Pulmonary artery endothelial cell (primary cell): ENCODE measurements around the gene PCSK5. TPM values are rescaled to one million over a fixed set of nuclear protein-coding genes. Genes with fewer than 3 reads are reported as not detected.

ENCODE experiments used
- DNase-seq: peaks from one replicate; pipeline ENCODE4 v3.0.0-alpha.2; 2011; ENCODE audit warnings: low read depth, low spot score
- total RNA-seq: library from RNA; depleted of rRNA; stranded (reverse); fragments of >200 nt; gene quantifications from 2 replicates; pipeline ENCODE4 v1.2.3, GENCODE V29; 2014

The PCSK5 gene
- total RNA-seq, 1 donor from 2014 or later: 11.5 TPM

DNA sequence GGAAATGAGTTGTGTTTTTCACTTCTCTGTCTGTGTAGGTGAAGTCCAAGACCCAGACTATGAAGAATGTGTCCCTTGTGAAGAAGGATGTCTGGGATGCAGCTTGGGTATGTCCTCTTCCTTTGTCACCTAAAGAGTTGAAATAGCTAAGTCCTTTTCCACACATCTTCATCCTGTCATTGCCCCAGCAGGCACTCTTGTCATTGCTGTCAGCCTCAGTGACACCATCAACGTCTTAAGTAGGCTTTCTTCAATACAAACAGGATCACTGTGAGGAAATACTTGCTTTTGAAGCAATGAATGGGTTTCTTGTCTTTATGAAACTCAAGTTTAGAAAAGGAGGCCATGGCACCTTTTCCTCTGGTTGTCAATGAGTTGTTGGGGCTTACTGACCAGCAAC lies 350.1 kb downstream of the PCSK5 start:
- no peak for DNase-seq

DNA sequence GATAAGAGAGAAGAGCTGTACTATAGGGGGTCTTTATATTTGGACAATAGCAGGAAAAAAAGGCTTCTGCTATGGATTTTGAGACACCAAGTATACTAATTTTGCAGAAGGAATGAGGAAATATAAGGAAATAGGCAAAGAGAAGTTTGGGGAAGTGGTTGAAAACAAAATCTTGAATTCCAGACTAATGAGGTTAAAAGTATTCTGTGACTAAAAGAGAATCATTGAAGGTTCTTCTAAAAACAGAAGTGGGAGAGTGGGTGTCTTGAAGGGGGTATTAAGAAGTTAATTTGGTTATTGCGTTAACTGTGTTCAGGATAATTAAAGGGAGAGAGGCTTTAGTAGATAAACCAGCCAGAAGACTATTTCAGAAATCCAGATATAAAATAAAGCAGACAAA lies 355.0 kb downstream of the PCSK5 start:
- DNase-seq: no peak

DNA sequence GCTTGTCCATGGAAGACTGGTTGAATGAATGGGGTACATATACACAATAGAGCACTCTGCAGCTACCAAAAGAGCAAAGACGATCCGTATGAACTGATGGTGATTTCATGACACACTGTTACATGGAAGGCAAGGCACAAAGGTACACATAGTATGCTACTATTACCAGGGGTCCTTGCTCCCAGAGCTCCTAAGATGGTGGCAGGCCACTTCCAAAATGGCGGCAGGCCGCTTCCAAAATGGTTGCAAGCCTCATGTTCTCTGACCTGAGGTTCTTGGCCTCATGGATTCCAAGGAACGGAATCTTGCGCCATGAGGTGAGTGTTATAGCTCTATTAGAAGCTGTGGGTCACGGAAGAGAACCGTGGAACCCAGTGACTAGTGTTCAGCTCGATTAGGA lies 356.2 kb downstream of the PCSK5 start:
- DNase-seq: no peak

DNA sequence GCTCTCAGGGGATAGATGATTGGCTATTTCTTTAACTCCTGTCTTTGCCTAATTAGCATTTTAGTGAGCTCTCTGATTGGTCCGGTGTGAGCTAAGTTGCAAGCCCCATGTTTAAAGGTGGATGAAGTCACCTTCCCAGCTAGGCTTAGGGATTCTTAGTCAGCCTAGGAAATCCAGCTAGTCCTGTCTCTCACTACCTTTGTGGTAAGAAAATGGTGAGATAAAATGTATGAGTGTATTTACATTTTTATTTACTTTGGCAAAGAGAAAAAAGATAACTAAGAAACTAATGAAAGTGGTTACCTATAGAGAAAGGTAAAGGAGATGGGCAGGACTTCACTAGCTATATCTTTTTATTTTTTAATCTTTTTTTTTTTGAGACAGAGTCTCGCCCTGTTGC lies 357.0 kb downstream of the PCSK5 start:
- DNase-seq: no peak

DNA sequence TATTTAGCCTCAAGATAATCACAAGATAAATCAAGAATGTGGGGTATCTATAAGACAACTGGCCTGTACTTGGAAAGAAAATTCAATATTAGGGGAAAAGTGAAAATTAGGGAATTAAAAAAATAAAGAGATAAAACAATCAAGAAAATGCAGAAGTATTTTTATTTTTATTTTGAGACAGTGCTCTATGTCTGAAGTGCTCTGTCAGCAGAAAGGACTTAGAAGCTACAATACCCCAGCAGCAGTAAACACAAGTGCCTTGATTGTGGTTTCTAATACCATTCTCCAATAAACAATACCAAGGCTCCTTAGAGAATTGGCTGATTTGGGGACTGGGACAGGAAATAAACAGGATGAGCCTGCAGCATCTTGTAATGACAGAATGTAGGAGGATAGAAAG lies 358.8 kb downstream of the PCSK5 start:
- DNase-seq: no peak

DNA sequence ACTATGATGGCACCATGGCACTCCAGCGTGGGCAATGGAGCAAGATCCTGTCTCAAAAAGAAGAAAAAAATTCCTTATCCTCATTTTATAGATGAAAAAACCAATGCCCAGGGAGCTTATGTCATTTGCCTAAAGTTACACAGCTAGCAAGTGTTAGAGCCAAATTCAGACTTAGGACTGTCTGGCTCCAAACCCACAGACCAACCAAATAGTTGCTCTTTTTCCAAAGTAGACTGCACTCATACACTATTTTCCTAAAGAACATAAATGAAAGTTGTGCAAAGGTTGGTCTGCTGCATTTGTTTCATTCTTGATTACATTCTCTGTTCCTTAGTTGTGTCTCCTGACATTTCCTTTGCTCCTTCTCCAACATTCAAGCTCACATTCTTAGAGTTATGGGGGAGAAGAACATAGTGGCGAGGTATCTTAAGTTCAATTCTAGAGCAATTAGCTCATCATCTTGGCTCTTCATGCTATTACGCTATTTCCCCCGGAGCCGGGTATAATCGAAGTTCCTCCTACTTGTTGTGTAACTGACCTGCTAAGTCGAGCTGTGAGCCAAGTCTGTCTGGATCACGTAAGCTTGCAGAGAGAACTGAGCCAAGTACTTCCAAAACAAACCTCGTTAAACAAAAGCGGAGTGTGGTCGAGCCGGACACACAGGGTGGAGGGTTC lies 365.4 kb downstream of the PCSK5 start:
- peak; percentile 61 for DNase-seq

DNA sequence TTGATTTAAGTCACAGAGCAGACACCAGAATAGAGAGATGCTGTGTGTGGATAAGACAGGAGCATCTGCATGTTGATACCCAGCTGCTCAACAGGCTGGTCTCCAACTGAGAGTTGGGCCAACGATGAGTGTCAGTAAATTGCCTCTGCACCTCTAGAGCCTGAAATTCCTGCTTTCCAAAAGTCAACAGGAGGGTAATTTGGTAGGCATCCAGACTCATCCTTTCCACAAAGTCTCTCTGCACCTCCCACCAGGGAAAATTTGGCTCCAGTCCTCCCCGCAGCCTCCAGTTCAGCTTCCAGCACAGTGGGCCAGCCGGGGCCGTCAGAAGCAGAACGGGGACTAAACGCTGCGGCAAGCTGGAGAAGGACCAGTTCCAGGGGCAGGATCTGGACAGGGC lies 366.8 kb downstream of the PCSK5 start:
- DNase-seq: no peak

DNA sequence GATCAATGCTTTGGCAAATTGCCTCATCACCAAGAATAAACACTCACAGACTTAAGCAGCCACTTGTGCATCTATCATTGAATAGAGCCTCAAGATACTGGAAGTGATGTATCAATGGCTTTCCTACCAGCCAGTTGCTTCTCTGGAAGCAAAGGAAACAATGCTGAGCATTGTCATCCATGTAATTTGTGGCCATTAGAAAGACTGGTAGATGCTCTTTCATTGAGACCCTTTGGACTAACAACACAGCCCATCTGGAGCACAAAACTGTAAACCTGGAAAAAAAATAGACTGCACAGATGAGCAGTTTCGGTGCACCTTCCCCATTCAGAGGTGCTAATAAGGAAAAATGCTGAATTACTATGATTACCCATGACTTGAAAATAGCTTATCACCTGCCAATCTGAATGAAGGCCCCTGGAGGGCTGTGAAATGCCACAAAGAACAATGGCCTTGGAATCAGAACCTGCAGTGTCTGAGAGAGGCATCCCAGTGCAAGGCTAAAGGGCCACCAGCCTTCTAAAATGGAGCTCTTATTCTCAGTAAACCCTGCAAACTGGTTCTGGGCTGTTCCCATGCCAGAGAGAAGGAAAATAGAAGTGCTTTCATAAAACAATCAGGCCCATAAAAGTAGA lies 376.3 kb downstream of the PCSK5 start:
- no peak for DNase-seq

DNA sequence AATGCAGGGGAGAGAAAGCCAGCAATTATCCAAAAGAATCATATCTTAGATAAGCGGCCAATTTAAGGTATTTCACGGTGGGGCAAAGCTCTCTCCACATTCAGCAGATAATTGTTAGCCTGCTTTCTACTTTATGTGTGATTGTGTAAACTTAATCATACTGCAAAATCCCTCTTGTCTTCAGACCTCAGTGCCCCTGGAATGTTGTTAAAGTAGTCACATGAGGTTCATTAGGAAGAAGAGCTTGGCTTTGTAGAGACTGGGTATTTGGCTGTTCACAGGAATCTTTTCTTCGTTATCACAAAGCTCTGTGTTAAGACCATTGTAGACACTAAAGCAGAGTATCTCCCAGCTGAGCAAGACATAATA lies 376.8 kb downstream of the PCSK5 start:
- no peak for DNase-seq

DNA sequence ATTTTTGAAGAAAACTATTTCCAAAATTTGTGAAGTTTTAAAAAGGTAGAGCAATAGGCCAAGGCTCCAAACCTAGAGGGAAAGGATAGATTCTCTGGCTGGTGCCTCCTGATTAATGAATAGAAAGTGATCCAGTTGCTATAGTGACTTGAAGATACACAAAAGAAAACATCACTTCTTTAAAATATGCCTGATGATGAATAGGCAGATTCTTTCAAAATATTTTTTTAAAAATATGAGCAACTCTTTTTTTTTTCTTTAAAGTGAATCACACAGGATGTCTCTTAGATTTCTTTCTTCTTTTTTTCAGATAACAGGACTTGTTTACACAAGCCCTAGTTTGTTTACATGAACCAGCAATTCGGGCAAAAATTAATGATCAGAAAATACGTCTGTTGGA lies 379.3 kb downstream of the PCSK5 start:
- no peak for DNase-seq

DNA sequence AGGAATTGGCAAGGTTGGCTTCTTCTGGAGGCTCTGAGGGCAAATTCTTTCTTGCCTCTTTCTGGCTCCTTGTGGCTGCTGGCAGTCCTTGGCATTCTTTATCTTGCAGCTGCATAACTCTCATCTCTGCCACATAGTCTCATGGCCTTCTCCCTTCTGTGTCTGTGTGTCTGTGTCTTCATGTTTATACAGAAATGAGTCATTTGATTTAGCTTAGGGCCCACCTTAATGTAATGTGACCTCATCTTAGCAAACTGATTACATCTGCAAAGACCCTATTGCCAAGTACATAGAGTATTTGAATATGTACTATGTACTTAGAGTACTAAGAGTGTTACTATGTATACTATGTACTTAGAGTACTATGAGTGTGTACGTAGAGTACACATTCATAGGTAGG lies 381.3 kb downstream of the PCSK5 start:
- DNase-seq: no peak

DNA sequence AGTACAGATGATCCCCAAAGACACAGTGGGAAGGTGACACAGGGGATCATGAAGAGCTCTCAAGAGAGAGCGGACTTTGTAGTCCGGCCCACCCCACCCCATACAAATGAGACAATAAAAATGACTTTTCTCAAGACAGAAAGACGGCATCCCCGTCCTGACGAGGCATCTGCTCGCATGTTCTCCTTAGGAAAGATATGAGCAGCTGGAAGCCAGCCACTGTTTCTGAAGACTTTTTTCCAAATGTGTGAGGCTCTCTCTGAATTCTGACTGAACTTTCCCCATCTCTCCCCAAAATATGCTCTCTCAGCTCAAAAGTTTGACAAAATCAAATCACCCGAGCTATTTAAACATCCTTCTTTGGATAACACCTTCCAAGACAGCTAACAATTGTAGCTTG lies 398.6 kb downstream of the PCSK5 start:
- no peak for DNase-seq

DNA sequence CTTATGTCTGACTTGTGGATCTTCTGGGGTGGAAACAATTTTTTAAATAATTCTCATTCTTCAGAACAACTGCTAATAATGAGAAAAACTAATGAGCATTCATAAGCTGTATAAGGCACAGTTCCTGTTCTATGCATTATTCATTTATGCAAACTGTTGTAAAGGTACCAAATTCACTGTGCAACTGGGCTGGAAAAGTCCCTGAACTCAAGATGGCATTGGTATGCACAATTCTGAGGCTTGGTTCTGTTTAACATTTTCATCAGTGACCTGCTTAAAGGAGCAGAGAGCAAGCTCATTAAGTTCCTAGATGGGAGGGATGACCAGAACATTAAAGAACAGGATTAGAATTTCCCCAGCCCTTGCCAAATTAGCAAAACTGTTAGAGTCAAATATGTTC lies 399.2 kb downstream of the PCSK5 start:
- no peak for DNase-seq

DNA sequence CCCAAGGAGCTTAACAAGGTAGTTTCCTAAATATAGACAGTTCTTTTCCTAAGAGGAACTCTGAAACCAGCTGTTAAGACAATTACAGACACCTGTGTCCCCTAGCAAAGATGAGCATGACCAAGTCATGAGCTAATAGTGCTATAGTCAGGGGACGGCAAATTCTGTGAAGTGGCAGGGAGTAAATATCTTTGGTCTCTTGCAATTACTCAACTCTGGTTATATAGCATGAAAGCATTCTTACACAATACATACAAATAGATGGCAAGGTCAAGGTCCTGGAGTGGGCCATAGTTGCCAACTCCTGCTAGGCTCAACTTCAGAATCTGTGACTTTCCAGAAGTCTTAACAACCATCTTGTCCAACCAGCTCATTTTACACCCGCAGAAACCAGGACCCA lies 400.1 kb downstream of the PCSK5 start:
- no peak for DNase-seq

DNA sequence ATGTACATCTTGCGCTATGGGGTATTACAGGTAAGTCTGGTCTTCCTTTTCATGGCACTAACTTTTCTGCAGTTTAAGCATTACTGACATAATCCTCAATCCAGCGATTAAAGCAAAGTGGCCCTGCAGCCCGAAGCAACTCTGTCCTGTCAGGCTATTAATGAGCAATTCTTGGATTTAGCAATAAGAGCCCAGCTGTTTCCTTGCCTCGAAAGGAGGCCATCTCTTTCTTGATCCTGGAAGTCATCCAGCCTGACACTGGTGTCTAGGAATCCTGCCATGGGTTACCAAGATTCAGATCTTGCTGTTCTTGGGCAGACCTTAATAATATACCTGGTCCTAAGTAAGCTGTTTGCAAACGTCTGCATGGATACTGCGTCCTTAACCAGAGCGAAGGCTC lies 401.8 kb downstream of the PCSK5 start:
- no peak for DNase-seq

DNA sequence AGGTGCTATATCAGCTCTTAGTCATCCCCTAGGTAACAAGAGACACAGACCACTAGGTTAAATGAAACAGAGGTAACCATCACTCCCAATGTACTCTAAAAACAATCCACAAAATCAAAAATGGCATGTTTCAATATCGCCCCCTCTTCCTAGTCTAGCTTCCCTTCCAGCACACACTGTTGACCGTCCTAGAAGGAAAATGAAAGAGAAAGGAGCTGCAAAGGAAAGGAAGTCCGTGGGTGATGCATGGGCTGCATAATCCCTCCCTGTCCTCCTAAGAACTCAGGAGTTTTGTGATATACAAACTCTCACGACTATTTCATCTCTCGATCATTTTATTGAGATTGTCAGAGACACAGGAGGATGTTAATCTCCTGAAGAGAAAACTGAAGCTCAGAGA lies 402.2 kb downstream of the PCSK5 start:
- no peak for DNase-seq

DNA sequence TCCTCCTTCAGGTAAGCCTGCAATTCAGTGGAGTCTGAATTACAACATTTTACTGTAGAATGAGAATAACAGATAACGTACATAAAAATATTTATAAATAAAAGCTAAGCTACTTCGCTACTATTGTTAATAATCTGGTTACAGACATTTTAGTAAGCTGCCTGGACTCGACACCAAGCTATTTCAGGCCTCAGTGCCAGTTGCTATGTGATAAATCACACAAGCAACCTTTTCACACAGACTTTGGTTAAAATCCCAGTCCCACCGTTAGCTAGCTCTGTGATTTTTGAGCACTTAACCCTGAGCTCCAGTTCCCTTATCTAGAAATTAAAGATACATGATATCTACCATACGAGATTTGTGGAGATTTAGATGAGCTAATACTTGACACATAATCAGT lies 403.8 kb downstream of the PCSK5 start:
- no peak for DNase-seq

DNA sequence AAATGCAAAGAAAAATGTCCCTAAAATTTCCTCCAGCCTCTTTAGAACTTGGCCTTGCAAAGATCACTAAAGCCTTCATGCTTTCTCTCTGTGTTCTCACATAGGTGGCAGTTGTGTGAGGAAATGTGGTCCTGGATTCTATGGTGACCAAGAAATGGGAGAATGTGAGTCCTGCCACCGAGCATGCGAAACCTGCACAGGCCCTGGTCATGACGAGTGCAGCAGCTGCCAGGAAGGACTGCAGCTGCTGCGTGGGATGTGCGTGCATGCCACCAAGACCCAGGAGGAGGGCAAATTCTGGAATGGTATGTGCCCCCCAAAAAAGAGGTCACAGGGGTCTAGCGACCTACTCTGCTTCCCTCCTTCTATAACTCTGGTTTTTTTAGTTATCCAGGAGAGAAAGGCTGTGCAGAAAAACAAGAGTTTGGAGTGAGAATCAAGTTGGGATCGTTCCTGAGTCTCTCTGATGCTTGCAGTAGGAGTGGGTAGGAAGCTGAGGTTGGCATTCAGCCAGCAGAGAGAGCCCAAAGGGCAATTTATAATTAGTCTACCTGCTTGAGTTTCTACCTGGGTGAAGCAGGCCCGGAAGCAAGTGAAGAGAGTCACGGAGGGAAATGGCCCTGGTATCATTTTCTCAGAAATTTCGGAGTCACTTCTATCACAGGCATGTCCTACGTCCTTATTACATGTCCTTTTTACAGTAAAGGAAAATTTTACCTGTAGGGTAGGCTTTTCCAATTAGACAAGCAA lies 406.3 kb downstream of the PCSK5 start:
- no peak for DNase-seq

DNA sequence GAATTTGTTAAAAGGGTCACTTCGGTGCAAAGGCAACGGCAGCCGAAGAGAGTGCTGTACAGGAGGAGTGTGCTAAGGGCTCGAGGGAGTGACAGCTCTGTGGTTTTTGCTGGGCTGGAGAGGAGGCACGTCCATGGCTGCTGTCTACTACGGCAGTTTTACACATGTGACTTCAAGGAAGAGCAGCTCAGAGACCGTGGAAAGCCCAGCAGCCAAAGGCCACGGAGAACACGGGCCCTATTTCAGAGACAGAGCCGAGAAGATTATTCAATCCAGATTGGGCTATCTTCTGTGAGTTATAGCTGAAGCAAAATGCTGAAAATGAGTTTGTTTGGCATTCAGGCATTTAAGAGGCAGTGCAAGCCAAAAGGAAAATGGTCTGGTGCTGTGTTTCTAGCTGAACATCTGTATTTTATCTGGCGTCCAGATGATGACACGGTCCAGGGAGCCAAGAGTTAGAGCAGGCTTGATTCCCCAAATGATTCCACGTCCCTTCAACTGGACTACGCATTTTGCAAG lies 407.3 kb downstream of the PCSK5 start:
- no peak for DNase-seq

DNA sequence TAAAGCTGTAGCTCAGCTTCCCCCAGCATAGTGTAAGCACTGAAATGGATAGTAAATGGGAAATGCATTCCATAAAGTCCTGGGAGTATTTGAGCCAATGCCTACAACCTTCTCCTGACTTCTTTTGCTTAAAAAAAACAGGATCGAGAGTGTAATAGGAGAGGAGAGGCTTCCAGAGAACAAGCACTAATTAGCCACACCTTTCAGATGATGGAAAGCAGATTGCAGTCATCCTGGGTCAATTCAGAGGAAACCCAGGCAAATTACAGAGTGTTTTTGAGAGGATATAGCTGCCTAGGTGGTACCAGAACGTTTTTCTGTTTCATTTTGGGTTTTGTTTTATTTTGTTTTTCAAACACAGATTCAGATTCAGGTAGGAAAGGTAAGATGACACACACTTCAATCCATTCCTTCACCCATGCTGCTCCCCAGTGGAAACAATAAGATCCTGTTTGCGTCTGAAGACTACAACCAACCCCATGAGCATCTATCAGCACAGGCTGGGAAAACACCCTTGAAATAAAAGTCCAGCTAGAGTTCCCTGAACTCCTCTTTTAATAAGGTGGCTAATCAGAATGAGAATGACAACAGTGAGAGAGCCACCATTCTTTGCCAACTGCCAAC lies 408.2 kb downstream of the PCSK5 start:
- no peak for DNase-seq

DNA sequence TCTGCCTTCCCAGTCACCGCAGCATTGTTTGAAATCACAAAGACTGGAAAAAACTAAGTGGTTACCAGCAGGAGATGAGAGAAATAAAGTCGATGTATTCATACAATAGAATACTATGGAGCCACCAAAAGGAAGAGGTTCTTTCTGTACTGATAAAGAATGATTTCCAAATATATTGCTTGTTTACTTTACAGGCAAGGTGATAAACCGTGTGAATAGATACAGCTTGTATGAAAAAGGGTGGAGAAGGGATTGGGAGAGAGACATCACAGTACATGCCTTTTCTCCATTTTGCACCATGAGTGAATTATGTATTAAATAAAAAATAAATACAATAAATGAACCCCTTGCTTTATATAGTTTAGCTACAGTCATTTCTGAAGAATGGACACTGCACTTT lies 412.1 kb downstream of the PCSK5 start:
- no peak for DNase-seq

DNA sequence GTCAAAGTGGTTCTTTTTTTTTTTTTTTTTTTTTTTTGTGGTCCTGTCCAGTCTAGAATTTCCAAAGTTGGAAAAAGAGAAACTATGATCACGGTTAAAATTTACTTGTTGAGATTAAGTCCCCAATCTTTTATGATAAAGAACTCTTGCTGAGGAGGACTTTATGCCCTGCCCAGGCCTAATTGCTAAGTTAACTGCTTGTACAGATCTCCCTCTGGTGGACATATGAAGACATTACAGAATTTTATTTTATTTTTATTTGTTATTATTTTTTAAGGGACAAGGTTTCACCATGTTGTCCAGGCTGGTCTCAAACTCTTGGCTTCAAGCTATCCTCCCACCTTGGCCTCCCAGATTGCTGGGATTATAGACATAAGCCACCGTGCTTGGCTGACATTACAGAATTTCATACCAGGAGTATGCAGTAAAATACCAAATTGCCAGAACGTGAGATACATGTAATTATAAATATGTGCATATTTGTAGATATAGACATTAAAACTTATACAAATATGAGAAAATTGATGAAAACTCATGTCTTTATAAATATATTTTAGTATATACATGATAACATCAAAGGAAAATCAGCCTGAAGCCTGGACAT lies 412.6 kb downstream of the PCSK5 start:
- peak; percentile 15 for DNase-seq
